Upper lobe of right lung (tissue), 1 donor: Measurements from ENCODE around the gene MDH1B. TPM values are rescaled to one million over a fixed set of nuclear protein-coding genes. Genes with fewer than 3 reads are reported as not detected.

ENCODE experiments used
- ATAC-seq: fragments of 200-7000 bp; cut with Tn5 transposase; one replicate; pipeline ENCODE4 v1.9.1; 2020; ENCODE audit warnings: mild to moderate bottlenecking, moderate library complexity
- DNase-seq: peaks from one replicate; pipeline ENCODE4 v3.0.0-alpha.2; 2020
- H3K27ac ChIP-seq: fragments of 200-600 bp; one replicate; pipeline ENCODE4 v1.8.0; 2022
- H3K27me3 ChIP-seq: fragments of 200-600 bp; one replicate; pipeline ENCODE4 v1.8.0; 2022; ENCODE audit warnings: mild to moderate bottlenecking
- H3K36me3 ChIP-seq: fragments of 200-600 bp; one replicate; pipeline ENCODE4 v1.8.0; 2022
- H3K4me1 ChIP-seq: fragments of 200-600 bp; one replicate; pipeline ENCODE4 v1.8.0; 2022
- H3K4me3 ChIP-seq: fragments of 200-600 bp; one replicate; pipeline ENCODE4 v1.8.0; 2022; ENCODE audit warnings: mild to moderate bottlenecking
- H3K9me3 ChIP-seq: fragments of 200-600 bp; one replicate; pipeline ENCODE4 v1.8.0; 2022
- intact Hi-C: fragments of 100-400 bp; cut with DNase I; formaldehyde crosslinking; loops from one replicate; pipeline ENCODE4 v1.11.0; 2022
- total RNA-seq: library from RNA; stranded (reverse); fragmentation: NEBNext Ultra II Directional; extraction: Animal tissue kit (Norgen Biotek cat#: 25700); gene quantifications from one replicate; pipeline ENCODE4 v1.2.1, GENCODE V29; 2021
- TF ChIP-seq, protein P1 (sequence below): fragments of 200-600 bp; IDR thresholded peaks from one replicate; pipeline ENCODE4 v1.8.0; 2022; ENCODE audit warnings: antibody characterized with exemption
- donor health status: DM: no; HTN: yes; CAD: no; lungs with severe emphysema.

The MDH1B gene
- total RNA-seq, 1 donor from 2014 or later, result 0.26 TPM

DNA sequence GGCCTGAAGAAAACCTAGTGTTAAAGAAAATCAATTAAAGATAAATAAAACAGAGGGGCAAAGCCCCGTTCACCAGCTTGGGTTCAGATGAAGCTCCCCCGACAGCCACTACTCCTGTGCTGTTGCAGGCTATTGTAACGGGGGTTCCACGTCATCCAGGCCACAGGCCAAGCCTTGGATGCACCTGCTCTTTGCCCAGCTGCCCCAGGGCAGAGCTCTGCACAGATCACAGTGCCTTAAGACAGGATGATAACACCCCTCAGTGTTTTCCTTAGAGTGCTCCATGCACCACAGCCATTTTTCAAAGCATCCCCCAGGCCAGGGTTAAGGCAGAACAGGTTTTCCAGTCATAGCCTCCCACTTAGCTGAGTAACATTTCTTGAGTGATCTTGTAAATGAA, 32.2 kb upstream of the MDH1B start:
- no peak overlapping the region for H3K4me3 ChIP-seq
- TF ChIP-seq, protein P1, sequence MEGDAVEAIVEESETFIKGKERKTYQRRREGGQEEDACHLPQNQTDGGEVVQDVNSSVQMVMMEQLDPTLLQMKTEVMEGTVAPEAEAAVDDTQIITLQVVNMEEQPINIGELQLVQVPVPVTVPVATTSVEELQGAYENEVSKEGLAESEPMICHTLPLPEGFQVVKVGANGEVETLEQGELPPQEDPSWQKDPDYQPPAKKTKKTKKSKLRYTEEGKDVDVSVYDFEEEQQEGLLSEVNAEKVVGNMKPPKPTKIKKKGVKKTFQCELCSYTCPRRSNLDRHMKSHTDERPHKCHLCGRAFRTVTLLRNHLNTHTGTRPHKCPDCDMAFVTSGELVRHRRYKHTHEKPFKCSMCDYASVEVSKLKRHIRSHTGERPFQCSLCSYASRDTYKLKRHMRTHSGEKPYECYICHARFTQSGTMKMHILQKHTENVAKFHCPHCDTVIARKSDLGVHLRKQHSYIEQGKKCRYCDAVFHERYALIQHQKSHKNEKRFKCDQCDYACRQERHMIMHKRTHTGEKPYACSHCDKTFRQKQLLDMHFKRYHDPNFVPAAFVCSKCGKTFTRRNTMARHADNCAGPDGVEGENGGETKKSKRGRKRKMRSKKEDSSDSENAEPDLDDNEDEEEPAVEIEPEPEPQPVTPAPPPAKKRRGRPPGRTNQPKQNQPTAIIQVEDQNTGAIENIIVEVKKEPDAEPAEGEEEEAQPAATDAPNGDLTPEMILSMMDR, result no peak
- H3K27me3 ChIP-seq, result no peaks in the 10 kb centered on the region
- peaks cover 17% of the 10 kb centered on the region for H3K4me1 ChIP-seq
- H3K27ac ChIP-seq, result peak overlapping the region; percentile 9
- H3K9me3 ChIP-seq, result no peaks in the 10 kb centered on the region
- no peak for DNase-seq
- peaks cover 22% of the 10 kb centered on the region for H3K36me3 ChIP-seq
- intact Hi-C loops, result no loop called here
- no peak for ATAC-seq

DNA sequence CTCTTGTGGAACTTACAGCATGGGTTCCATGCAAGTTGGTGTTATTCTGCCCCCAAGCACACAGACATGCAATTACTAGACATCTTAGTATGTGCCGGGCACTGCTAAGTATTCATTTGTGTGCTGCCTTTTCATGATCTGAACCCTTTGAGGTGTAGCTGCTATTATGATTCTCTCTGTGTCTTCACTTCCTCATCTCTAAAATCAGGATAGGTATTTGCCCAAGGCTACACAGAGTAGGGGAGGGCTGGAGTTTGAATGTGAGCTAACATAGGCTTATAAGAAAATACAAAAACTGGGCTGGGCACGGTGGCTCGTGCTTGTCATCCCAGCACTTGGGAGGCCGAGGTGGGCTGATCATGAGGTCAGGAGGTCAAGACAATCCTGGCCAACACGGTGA, 27.5 kb upstream of the MDH1B start:
- no peak overlapping the region for H3K4me3 ChIP-seq
- ATAC-seq (no peak), DNase-seq (no peak)
- intact Hi-C loops, result no loop called here
- H3K27me3 ChIP-seq, result no peaks in the 10 kb centered on the region
- peaks cover 5% of the 10 kb centered on the region for H3K4me1 ChIP-seq
- peaks cover 70% of the 10 kb centered on the region for H3K36me3 ChIP-seq
- TF ChIP-seq, protein P1, result no peak
- H3K27ac ChIP-seq, result no peak overlapping the region
- no peaks in the 10 kb centered on the region for H3K9me3 ChIP-seq

GRCh38 chr2:206790311-206790935, 25.3 kb upstream of the MDH1B start:
- intact Hi-C loops, result no loop called here
- no peaks in the 10 kb centered on the region for H3K27me3 ChIP-seq
- no peaks in the 10 kb centered on the region for H3K4me1 ChIP-seq
- TF ChIP-seq, protein P1, result no peak
- H3K27ac ChIP-seq, result no peak overlapping the region
- H3K9me3 ChIP-seq, result no peaks in the 10 kb centered on the region
- no peak for DNase-seq
- no peak overlapping the region for H3K4me3 ChIP-seq
- H3K36me3 ChIP-seq, result peaks cover 90% of the 10 kb centered on the region
- ATAC-seq, result no peak

GRCh38 chr2:206784559-206785353, 19.6 kb upstream of the MDH1B start:
- no peak overlapping the region for H3K27ac ChIP-seq
- no peaks in the 10 kb centered on the region for H3K4me1 ChIP-seq
- no peak for DNase-seq
- no peaks in the 10 kb centered on the region for H3K9me3 ChIP-seq
- H3K27me3 ChIP-seq, result no peaks in the 10 kb centered on the region
- TF ChIP-seq, protein P1, result no peak
- no peak for ATAC-seq
- peaks cover 77% of the 10 kb centered on the region for H3K36me3 ChIP-seq
- H3K4me3 ChIP-seq, result no peak overlapping the region
- intact Hi-C loops, result no loop called here

DNA sequence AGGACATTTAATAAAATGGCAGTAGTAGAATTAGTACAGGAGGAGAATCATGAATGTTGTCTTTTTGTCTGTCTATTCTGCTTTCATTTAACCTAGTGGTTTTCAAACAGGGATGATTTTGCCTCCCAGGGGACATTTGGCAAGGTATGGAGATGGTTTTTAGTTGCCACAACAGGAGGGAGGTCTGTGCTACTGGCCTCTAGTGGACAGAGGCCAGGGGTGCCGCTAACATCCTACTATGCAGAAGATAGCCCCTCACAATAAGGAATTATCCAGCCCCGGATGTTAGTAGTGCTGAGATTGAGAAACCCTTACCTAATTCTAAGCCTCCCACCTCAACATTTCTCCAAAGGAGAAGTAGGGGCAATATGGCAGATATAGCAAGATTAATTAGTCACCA, 18.6 kb upstream of the MDH1B start:
- Histone ChIP-seq H3K4me3 (no peak overlapping the region), H3K4me1 (no peaks in the 10 kb centered on the region), H3K27ac (no peak overlapping the region), H3K36me3 (peaks cover 77% of the 10 kb centered on the region), H3K9me3 (no peaks in the 10 kb centered on the region), H3K27me3 (no peaks in the 10 kb centered on the region)
- TF ChIP-seq, protein P1, result peak; percentile 30
- DNase-seq, result no peak
- intact Hi-C loops, result no loop called here
- ATAC-seq, result peak; percentile 46
